ENCODE measurements around the gene MAGI2. TPM values are rescaled to one million over a fixed set of nuclear protein-coding genes. Genes with fewer than 3 reads are reported as not detected.

The MAGI2 gene
- total RNA-seq, 1 donor from 2014 or later: 4.0 TPM

DNA sequence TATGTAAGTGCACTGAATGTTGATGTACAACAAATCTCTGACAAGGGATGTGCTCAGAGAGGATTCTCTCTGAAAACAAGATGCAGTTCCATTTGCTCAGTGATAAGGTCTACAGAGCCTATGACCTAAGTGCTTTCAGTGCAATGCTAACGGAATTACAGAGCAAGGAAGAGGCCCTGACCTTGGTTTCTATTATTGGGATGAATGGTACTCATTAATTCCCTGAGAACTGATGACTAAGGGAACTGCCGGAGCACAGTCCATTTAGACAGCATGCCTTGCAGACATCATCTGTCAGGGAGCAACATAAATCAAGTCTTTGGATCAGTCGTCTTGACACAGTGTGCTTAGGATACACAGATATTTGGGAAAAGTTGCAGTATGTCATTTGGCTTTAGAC lies 1314.1 kb downstream of the MAGI2 start:
- no peak for DNase-seq (ENCODE audit: low spot score in 2 of 2)
- intact Hi-C loops (cut with DNase I): no loop called here
- no peaks in the 10 kb centered on the region for H3K27me3 ChIP-seq

GRCh38 chr7:78134774-78135173 lies 1318.7 kb downstream of the MAGI2 start:
- intact Hi-C loops (cut with DNase I): loop anchor here (2.0 to 5.0 kb wide), 2 partner anchors 92 to 1043 kb away; no protein-coding TSS in a partner anchor
- no peaks in the 10 kb centered on the region for H3K27me3 ChIP-seq
- H3K4me3 ChIP-seq: no peak overlapping the region

More for the DNA sequence above, 1314.1 kb downstream of the MAGI2 start:
- Histone ChIP-seq H3K4me3 (no peak overlapping the region), H3K4me1 (no peaks in the 10 kb centered on the region), H3K9me3 (no peaks in the 10 kb centered on the region), H3K27ac (no peak overlapping the region), H3K36me3 (no peaks in the 10 kb centered on the region)
- TF ChIP-seq, protein P1, sequence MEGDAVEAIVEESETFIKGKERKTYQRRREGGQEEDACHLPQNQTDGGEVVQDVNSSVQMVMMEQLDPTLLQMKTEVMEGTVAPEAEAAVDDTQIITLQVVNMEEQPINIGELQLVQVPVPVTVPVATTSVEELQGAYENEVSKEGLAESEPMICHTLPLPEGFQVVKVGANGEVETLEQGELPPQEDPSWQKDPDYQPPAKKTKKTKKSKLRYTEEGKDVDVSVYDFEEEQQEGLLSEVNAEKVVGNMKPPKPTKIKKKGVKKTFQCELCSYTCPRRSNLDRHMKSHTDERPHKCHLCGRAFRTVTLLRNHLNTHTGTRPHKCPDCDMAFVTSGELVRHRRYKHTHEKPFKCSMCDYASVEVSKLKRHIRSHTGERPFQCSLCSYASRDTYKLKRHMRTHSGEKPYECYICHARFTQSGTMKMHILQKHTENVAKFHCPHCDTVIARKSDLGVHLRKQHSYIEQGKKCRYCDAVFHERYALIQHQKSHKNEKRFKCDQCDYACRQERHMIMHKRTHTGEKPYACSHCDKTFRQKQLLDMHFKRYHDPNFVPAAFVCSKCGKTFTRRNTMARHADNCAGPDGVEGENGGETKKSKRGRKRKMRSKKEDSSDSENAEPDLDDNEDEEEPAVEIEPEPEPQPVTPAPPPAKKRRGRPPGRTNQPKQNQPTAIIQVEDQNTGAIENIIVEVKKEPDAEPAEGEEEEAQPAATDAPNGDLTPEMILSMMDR (IDR thresholded peaks at IDR 0.05): no peak

GRCh38 chr7:78134256-78134655 lies 1319.2 kb downstream of the MAGI2 start:
- no peak for DNase-seq (ENCODE audit: low spot score in 2 of 2)
- no peaks in the 10 kb centered on the region for H3K4me1 ChIP-seq
- intact Hi-C loops (cut with DNase I): loop anchor here (2.0 to 5.0 kb wide), 2 partner anchors 93 to 1043 kb away; no protein-coding TSS in a partner anchor

More at GRCh38 chr7:78134774-78135173, 1318.7 kb downstream of the MAGI2 start:
- no peak for DNase-seq (ENCODE audit: low spot score in 2 of 2)
- Histone ChIP-seq H3K4me1 (no peaks in the 10 kb centered on the region), H3K36me3 (no peaks in the 10 kb centered on the region), H3K9me3 (no peaks in the 10 kb centered on the region), H3K27ac (no peak overlapping the region)
- TF ChIP-seq, protein P1 (IDR thresholded peaks at IDR 0.05): no peak

GRCh38 chr7:78130446-78131215 lies 1322.8 kb downstream of the MAGI2 start:
- intact Hi-C loops (cut with DNase I): loop anchor here (5.0 kb wide), 1 partner anchor 1047 kb away; no protein-coding TSS in a partner anchor
- H3K4me1 ChIP-seq: no peaks in the 10 kb centered on the region
- no peak for DNase-seq (ENCODE audit: low spot score in 2 of 2)
- H3K9me3 ChIP-seq: no peaks in the 10 kb centered on the region
- no peak overlapping the region for H3K27ac ChIP-seq
- TF ChIP-seq, protein P1 (IDR thresholded peaks at IDR 0.05): no peak
- H3K27me3 ChIP-seq: no peaks in the 10 kb centered on the region
- H3K36me3 ChIP-seq: no peaks in the 10 kb centered on the region
- no peak overlapping the region for H3K4me3 ChIP-seq

More at GRCh38 chr7:78134256-78134655, 1319.2 kb downstream of the MAGI2 start:
- TF ChIP-seq, protein P1 (IDR thresholded peaks at IDR 0.05): peak in 2 of 3 experiments; percentile 44 to 65
- H3K9me3 ChIP-seq: no peaks in the 10 kb centered on the region
- no peak overlapping the region for H3K4me3 ChIP-seq
- no peak overlapping the region for H3K27ac ChIP-seq
- no peaks in the 10 kb centered on the region for H3K36me3 ChIP-seq
- no peaks in the 10 kb centered on the region for H3K27me3 ChIP-seq

GRCh38 chr7:78129865-78130264 lies 1323.6 kb downstream of the MAGI2 start:
- Histone ChIP-seq H3K4me3 (no peak overlapping the region), H3K27ac (no peak overlapping the region), H3K4me1 (no peaks in the 10 kb centered on the region), H3K36me3 (no peaks in the 10 kb centered on the region), H3K9me3 (no peaks in the 10 kb centered on the region), H3K27me3 (no peaks in the 10 kb centered on the region)
- DNase-seq (ENCODE audit: low spot score in 2 of 2): no peak
- intact Hi-C loops (cut with DNase I): loop anchor here (5.0 kb wide), 1 partner anchor 1047 kb away; no protein-coding TSS in a partner anchor
- TF ChIP-seq, protein P1 (IDR thresholded peaks at IDR 0.05): no peak

Data from ascending aorta (tissue), 2 donors.